ENCODE data around the gene ADSL.

Gene ADSL

GRCh38 chr22:40406063-40406890, 60.0 kb downstream of the ADSL start:
- no peak for DNase-seq

DNA sequence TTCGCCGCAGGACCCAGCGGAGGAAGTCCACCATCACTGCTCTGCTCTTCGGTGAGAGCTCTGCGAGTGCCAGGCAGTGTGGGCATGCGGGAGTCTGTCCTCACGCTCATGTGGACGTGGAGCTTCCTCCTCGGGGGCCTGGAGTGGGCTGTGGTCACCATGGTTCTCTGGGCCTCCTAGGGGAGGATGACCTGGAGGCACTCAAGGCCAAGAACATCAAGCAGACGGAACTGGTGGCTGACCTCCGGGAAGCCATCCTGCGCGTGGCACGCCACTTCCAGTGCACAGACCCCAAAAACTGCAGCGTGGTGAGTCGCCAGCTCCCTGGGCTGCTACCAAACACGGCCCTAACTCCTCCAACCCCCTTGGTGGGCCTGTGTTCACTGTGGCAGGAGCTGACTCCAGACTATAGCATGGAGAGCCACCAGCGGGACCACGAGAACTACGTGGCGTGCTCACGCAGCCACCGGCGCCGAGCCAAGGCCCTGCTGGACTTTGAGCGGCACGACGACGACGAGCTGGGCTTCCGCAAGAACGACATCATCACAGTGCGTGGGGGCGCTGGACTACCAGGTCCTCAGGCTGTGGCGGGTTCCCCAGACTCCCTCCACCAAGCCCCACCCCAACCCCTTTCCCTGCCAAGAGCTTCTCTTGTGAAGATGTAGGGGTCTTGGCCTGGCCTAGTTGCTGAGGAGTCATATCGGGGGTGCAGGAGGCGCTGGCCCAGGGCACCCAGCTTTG, 60.9 kb downstream of the ADSL start:
- DNase-seq, result no peak

GRCh38 chr22:40407831-40408717, 61.8 kb downstream of the ADSL start:
- DNase-seq, result no peak

DNA sequence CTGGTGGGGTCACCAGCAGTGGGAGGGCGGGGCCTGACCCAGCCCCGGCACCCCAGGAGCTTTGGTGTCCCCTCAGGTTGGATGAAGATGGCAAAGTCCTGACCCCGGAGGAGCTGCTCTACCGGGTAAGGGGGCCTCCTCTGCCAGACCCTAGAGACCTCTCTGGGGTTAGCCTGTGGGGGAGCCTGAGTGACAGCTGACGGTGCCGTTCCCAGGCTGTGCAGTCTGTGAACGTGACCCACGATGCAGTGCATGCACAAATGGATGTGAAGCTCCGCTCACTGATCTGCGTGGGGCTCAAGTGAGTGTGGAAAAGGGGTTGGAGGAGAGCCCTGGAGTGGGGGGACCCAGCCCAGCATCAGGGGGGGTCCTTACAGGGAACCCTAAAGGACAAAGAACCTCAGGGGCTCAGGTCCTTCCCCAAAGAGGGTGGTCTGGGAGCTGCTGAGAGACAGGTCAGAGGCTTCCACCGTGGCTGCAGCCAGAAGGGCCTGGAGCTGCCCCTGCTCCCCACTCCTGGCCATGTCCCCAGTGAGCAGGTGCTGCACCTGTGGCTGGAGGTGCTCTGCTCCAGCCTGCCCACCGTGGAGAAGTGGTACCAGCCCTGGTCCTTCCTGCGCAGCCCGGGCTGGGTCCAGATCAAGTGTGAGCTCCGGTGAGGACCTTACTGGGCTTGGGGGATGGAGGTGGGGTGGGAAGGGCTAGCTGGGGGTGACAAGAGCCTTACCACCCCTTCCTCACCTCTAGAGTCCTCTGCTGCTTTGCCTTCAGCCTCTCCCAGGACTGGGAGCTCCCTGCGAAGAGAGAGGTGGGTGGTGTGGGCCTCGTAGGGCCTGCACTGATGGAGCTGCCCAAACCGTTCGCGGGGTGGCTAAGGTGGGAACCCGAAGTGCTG, 62.7 kb downstream of the ADSL start:
- DNase-seq, result no peak

- no peak for DNase-seq
Measured at GRCh38 chr22:40409613-40410113, 63.4 kb downstream of the ADSL start.

DNA sequence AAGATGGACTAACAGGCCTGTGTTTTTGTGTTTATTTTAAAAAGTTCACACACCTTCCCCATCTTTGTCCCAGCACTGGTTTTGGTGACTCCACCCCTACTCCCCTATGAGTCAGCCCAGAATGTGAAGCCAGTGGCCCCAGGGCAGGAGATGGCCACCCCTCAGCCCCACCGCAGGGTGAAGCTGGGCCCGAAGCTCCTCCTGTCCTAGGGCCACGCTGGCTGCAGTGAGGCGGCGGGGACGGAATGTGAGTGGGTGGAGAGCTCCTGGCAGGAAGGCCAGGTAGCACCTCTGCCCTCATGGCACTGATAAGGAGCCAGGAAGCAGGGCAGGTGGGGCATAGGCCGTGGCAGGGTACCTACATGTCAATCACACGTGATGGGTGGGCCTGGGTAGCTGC, 64.0 kb downstream of the ADSL start:
- no peak for DNase-seq

GRCh38 chr22:40410731-40411505, 64.6 kb downstream of the ADSL start:
- no peak for DNase-seq

DNA sequence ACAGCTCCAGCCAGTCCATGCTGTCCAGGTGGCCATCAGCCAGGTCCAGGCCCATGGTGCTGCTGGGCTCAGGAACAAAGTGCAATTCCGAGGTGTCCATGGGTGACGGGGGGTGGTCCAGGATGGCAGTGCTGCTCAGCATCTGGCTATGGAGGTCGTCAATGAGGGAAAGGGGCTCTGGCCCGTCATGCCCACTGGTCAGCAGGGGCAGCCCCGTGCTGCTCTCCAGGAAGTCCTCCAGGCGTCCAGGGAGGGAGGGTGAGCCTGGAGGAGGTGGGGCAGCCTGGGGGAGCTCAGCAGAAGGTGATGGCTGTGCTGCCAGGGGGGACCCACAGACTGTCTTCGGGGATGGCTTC, 65.2 kb downstream of the ADSL start:
- DNase-seq, result no peak

- no peak for DNase-seq
Measured at GRCh38 chr22:40412441-40412840, 66.1 kb downstream of the ADSL start.

- DNase-seq, result no peak
Measured at GRCh38 chr22:40413873-40414272, 67.6 kb downstream of the ADSL start.

GRCh38 chr22:40414311-40414710, 68.0 kb downstream of the ADSL start:
- DNase-seq, result no peak

DNA sequence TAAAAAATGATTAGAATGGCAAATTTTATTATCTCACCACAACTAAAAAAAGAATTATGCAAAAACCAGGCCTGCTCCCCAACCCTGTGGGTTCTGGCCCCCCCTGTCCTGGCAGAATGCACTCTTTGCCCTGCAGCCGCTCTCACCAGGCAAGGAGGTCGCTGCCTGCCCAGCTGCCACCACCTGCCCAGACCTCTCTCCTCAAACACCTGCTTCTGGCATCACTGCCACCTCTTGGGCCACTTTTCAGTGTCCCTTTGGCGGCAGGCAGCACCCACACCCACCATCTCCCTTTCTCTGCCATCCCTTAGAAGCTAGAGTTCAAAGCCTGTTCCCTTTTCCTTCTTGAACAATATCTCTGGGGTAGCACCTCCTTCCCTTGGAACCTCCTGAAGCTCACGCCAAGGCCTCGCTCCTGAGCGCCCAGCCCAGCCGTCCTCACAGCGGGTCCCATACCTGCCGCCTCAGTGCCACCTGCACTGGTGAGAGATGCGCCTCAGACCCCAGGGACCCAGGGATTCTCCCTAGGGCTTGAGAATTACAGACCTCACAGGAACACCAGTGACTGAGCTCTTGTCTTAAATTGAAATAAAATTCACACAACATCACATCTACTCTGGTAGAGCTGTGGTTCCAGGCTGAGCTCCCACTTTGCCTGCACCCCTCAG, 68.7 kb downstream of the ADSL start:
- DNase-seq, result no peak

DNA sequence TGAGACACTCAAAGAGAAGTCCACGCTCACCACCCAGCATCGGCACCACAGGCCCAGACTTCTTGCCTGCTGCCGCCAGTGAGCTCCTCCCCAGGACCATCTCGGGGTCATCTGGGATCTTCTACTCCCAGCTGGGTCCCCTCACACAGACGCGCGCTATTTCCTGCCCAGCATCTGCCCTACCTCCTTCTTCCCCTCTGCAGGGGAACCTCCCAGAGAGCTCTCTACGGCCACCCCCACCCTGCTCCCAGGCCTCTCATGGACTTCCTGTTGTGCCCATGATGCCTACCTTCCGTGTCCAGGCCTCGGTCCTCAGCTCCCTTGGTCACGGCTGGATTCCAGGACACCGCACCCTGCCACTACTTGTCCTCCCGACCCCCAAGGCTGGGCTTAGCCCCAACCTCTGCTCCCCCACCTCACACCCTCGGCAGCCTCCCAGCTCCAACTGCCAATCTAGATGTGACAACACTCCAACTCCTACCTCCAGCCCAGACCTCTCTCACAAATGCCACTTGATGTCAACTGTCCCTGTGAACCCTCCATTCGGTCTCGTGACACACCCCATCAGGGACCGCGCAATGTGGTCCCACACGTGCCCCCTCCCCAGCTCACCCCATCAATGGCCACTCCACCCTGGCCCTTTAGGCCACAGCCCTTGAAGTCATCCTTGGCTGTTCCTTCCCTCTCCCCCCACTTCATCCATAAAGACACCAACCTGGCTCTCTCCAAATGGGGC, 69.4 kb downstream of the ADSL start:
- no peak for DNase-seq

DNA sequence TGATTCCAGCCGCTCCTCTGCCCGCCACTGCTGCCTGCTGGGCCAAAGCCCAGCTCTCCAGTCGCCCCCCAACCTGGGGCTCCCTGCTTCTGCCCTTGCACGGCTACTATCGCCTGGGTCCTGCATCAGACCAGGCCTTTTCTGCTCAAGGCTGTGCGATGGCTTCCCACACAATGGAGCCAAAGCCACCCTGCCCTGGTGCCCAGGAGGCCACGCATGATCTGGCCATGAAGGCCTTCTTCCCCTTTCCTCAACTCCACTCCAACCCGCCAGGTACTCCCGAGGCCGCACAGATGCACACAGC, 69.9 kb downstream of the ADSL start:
- no peak for DNase-seq

- no peak for DNase-seq
Measured at GRCh38 chr22:40416636-40417035, 70.3 kb downstream of the ADSL start.

GRCh38 chr22:40417041-40417440, 70.7 kb downstream of the ADSL start:
- DNase-seq, result no peak

- DNase-seq, result no peak
Measured at GRCh38 chr22:40417881-40418280, 71.6 kb downstream of the ADSL start.

DNA sequence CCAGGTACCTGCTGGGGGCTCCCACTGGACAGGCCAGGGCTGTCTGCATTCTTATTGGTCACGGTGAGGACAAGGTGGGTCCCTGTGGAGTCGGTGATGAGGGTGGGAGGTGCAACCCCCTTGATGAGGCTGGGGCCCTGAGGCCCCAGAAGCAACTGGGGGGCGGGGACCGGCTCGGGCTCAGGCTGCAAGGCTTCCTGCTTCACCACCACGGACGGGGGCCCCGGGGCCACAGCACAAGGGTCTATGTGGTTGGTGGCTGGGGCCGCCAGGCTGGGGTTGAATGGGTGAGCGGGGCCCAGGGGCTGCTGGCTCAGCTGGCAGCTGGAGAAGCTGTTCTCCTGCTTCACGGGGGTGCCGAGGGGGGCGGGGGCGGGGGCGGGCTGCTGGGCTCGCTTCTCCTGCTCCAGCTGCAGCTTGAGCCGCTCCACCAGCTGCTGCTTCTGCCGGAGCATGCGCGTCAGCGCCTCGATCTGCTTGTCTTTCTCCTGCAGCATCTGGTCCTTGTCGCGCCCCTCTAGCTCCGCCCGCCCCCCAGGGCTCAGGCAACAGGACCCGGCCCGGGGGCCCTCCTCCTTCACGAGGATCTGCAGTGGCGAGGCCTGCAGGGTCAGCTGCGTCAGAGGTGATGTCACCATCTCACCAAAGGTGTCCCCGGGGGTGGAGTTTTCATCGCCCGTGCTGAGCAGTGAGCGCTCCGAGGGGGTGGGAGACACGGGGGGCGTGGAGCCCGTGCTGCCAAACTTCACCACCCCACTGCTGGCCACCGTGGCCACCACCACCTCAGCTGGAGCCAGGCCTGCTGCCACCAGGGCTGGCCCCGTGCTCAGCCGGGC, 72.3 kb downstream of the ADSL start:
- no peak for DNase-seq

- no peak for DNase-seq
Measured at GRCh38 chr22:40419718-40420117, 73.4 kb downstream of the ADSL start.

Data from activated CD4-positive, CD25-positive, alpha-beta regulatory T cell (primary cell).